Measurements from ENCODE around the gene FAM171A1.

Gene FAM171A1

DNA sequence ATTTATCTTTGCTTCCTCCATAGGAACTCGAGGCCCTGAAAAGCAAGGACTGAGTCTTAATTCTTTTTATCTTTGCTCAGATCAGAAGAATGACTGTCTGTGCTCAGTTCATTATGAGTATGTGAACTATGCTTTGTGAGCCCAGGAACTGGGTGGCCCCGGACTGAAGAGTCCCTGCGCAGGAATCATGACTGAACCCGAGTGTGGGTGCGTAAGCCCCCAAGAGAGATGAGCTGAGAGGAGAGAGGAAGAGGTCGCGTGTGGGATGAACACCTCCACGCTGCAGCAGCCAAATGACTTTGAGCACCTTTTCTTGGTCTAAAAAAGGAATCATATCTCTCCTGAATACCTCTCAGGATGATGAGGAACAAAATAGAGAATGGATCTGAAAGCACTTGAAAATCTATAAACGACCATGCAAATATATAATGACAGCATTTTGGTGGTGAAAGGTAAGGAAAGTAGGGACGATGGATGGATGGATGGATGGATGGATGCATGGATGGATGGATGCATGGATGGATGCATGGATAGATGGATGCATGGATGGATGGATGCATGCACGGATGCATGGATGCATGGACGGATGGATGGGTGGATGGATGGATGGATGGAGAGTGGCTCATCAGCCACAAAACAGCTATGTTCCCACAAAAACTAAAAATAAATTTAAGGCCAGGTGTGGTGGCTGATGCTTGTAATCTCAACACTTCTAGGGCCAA is 19.8 kb downstream of the FAM171A1 start:
- TF ChIP-seq, protein P1, sequence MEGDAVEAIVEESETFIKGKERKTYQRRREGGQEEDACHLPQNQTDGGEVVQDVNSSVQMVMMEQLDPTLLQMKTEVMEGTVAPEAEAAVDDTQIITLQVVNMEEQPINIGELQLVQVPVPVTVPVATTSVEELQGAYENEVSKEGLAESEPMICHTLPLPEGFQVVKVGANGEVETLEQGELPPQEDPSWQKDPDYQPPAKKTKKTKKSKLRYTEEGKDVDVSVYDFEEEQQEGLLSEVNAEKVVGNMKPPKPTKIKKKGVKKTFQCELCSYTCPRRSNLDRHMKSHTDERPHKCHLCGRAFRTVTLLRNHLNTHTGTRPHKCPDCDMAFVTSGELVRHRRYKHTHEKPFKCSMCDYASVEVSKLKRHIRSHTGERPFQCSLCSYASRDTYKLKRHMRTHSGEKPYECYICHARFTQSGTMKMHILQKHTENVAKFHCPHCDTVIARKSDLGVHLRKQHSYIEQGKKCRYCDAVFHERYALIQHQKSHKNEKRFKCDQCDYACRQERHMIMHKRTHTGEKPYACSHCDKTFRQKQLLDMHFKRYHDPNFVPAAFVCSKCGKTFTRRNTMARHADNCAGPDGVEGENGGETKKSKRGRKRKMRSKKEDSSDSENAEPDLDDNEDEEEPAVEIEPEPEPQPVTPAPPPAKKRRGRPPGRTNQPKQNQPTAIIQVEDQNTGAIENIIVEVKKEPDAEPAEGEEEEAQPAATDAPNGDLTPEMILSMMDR (IDR thresholded peaks at IDR 0.05; ENCODE audit: low read depth, low read length), result no peak
- H3K4me3 ChIP-seq (ENCODE audit: low read depth, low read length), result no peak overlapping the region
- no peak overlapping the region for H3K27ac ChIP-seq
- H3K27me3 ChIP-seq (ENCODE audit: insufficient read depth, low read depth, severe bottlenecking), result no peaks in the 10 kb centered on the region
- H3K9me3 ChIP-seq (ENCODE audit: severe bottlenecking), result no peaks in the 10 kb centered on the region
- no peak for DNase-seq
- H3K36me3 ChIP-seq, result no peaks in the 10 kb centered on the region

DNA sequence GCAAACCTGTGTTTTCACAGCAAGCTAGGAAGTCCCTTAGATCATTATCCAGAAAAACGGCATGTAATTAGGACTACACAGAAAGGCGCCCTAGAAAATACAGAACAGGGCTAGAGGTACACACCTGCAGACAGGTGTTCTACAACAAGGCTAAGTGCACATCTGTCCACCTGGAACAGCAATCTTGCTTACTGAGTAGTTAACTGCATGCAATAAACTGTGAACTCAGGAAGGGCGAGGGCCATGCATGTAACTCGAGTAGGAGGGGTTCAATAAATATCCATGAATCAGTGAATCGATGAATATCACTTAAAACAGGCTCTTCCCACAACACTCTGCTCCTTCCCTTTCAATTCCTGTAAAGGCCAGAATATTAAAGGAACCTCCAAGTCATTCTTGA is 22.0 kb downstream of the FAM171A1 start:
- Histone ChIP-seq H3K9me3 (ENCODE audit: severe bottlenecking) (no peaks in the 10 kb centered on the region), H3K27me3 (ENCODE audit: insufficient read depth, low read depth, severe bottlenecking) (no peaks in the 10 kb centered on the region), H3K36me3 (no peaks in the 10 kb centered on the region), H3K27ac (no peak overlapping the region), H3K4me3 (ENCODE audit: low read depth, low read length) (no peak overlapping the region)
- TF ChIP-seq, protein P1 (IDR thresholded peaks at IDR 0.05; ENCODE audit: low read depth, low read length), result no peak
- no peak for DNase-seq

DNA sequence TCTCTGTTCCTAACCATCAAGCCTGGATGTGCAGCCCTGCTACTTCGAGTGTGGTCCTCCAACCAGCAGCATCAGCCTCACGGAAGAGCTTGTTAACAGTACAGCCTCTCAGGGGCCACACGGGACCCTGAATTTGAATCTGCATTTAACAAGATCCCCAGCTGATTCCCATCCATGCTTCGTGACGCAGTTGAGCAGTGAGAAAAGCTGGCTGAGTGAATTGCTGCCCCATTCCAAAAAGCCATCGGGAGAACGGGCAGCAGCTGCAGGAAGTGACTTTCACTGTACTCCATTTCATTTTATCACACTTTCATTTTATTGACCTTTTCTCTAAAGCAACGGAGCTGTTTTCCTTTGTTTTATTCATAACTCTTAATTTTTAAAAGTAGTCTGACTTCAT is 22.5 kb downstream of the FAM171A1 start:
- Histone ChIP-seq H3K36me3 (no peaks in the 10 kb centered on the region), H3K27me3 (ENCODE audit: insufficient read depth, low read depth, severe bottlenecking) (no peaks in the 10 kb centered on the region), H3K4me3 (ENCODE audit: low read depth, low read length) (no peak overlapping the region), H3K9me3 (ENCODE audit: severe bottlenecking) (no peaks in the 10 kb centered on the region), H3K27ac (no peak overlapping the region)
- TF ChIP-seq, protein P1 (IDR thresholded peaks at IDR 0.05; ENCODE audit: low read depth, low read length), result no peak
- no peak for DNase-seq

DNA sequence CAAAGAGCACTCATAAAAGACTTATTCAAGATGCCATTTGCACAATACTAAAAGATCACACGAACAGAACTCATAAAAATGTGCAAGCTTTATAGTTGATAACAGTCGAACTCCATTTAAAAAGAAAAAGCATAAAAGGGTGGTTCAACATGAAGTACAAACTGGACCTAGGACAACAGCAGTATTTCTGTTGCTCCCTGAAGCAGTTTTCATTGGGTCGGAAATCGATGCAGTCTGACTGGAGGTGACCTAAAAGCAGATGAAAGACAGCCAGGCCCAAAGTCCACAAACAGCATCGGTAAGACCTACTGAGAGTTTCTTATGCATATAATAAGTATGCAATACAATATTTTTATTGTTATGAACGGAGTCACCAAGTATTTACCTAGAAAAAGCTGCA is 23.9 kb downstream of the FAM171A1 start:
- TF ChIP-seq, protein P1 (IDR thresholded peaks at IDR 0.05; ENCODE audit: low read depth, low read length), result no peak
- Histone ChIP-seq H3K27me3 (ENCODE audit: insufficient read depth, low read depth, severe bottlenecking) (no peaks in the 10 kb centered on the region), H3K4me3 (ENCODE audit: low read depth, low read length) (no peak overlapping the region), H3K27ac (no peak overlapping the region), H3K36me3 (no peaks in the 10 kb centered on the region), H3K9me3 (ENCODE audit: severe bottlenecking) (no peaks in the 10 kb centered on the region)
- DNase-seq, result no peak

DNA sequence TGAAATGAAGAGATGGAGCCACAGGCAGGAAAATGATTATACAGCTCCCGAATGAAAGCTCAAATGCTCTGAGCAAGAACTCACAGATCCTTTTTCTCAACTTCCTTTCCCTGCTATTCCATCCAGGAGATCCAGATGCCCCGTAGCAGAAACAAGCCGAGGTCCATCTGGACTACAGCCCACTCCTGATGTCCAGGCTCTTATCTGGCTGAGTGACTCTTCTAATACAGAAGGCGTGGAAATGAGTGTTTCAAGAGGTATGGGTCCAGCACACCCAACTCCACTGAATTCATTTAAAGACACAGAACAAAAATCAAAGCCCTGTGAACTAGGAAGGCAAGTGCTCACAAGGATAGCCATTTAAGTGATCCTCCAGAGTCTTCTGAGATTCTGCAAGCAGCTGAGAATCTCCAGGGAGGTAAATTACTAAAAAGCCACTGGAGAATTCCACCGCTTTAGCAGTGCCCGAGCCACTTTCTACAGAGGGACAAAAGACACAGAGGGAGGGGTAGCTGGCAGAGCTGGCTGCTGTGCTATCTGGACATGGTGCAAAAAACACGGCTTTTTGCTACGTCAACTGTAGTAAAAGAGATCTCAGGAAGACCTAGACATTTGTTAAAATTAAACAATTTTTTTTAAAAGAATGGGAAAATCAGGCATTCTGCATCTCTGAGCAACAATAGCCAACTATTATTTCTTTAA is 24.5 kb downstream of the FAM171A1 start:
- Histone ChIP-seq H3K9me3 (ENCODE audit: severe bottlenecking) (no peaks in the 10 kb centered on the region), H3K27ac (no peak overlapping the region), H3K36me3 (no peaks in the 10 kb centered on the region), H3K4me3 (ENCODE audit: low read depth, low read length) (no peak overlapping the region), H3K27me3 (ENCODE audit: insufficient read depth, low read depth, severe bottlenecking) (no peaks in the 10 kb centered on the region)
- DNase-seq, result no peak
- TF ChIP-seq, protein P1 (IDR thresholded peaks at IDR 0.05; ENCODE audit: low read depth, low read length), result no peak
